RKO (cell line): ENCODE results near the gene KAZN.

Source experiments
- DNase-seq: peaks from one replicate; pipeline ENCODE4 v3.0.0-alpha.2; 2016; ENCODE audit warnings: low spot score

KAZN gene

DNA sequence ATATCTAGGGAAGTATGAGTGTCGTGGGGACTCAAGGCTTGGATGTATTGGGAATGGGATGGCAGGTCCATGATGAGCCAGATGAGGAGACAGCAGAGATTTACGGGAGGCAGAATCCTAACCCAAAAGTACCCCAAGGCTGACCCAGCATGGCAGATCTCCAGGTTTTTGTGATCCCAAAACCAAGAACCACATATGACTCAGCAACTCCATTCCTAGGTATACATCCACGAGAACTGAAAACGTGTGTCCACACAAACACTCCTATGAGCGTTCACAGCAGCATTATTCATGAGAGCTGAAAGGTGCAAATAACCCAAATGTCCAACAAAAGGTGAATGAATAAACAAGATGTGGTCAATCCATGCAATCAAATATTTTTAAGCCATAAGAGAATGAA lies 201.5 kb downstream of the KAZN start:
- DNase-seq, result no peak

DNA sequence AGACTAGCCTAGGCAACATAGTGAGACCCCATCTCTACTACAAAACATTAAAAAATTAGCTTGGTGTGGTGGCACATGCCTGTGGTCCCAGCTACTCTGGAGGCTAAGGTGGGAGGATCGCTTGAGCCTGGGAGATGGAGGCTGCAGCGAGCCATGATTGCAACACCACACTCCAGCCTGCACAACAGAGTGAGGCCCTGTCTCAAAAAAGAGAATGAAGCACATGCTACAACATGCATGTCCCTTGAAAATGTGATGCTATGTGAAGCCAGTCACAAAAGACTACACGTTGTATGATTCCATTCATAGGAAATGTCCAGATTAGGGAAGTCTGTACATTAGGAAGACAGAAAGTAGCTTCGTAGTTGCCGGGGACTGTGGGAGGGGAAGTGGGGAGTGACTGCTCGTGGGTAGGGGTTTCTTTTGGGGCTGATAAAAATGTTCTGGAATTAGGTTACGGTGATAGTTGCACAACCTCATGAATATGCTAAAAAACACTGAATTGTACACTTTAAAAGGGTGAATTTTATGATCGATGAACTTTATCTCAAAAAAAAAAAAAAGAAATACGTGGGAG lies 202.1 kb downstream of the KAZN start:
- no peak for DNase-seq

- DNase-seq, result no peak
Measured at GRCh38 chr1:14803002-14803789, 204.7 kb downstream of the KAZN start.

DNA sequence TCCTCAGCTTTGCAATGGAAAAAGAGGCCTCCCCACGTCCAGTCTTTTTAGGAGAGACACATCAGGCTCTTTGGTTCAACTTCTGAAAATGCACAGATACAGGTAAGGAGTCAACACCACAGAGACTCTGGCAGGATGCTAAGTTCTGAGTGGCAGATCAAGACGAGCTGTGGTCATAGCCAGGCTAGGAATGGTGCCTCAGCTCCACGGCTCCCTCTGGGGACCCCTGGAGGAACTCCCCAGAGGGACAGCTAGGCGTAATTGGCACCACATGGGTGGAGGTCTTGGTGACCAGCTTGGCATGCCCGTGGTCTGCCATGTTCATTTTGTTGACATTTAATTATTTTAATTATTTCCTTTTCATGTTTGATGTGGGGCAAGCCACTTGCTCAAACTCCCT lies 206.1 kb downstream of the KAZN start:
- no peak for DNase-seq

DNA sequence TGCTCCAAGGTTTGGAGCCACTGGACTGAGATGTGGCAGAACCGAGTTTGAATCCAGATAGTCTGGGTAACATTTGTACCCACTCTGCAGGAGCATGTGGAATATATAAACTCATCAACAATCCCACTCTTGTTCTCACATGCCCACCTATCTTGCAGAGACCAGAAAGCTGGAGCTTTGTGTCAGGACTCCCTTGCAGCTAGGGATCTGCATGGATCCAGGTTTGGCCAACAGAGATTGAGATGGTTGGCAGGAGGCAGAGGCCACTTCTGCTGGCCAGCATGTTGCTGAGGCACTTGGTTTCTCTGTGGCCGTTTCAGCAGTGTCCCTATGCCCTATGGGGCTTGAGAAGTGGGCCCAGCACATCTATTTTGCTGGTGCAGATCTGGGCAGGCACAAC lies 208.3 kb downstream of the KAZN start:
- DNase-seq, result no peak

DNA sequence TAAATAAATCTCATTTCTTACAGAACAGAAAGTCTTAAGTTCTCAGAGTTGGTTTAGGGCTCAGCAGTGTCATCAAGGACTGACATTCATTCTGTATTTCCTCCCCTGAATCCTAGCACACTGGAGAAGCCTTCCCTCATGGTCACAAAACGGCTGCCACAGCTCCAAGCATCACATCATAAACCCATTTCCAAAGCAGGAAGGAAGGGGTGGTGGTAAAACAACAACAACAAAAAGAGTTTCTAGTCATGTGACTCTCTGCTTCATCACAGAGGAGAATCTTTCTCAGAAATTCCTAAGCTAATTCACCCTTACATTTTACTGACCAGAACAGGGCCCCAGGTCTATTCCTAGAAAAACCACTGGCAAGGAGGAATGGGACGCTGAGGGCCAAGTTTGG lies 210.3 kb downstream of the KAZN start:
- DNase-seq, result no peak

GRCh38 chr1:14809191-14809981 lies 210.9 kb downstream of the KAZN start:
- no peak for DNase-seq

- DNase-seq, result no peak
Measured at GRCh38 chr1:14810595-14811361, 212.3 kb downstream of the KAZN start.

DNA sequence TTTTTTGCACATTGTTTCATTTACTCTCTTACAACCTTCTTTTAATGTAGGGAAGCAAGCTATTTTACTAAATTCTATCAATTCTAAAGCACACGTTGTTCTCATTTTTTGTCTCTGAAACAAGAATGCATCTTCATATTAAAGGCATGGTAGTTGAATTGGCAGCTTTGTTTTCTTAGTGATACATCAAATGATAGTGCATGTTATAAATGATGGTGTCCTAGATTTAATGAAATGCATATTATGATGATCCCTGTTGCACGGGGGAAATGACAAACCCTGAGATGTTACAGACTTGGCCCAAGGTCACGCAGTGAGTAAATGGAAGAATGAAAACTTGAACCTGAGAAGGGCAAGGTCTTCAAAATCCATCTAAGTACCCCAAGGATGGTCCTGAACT lies 213.1 kb downstream of the KAZN start:
- DNase-seq, result no peak

GRCh38 chr1:14812189-14812588 lies 213.7 kb downstream of the KAZN start:
- DNase-seq, result no peak

GRCh38 chr1:14815175-14815877 lies 216.8 kb downstream of the KAZN start:
- no peak for DNase-seq

- DNase-seq, result no peak
Measured at GRCh38 chr1:14817223-14818170, 219.0 kb downstream of the KAZN start.

- no peak for DNase-seq
Measured at GRCh38 chr1:14820295-14821085, 222.0 kb downstream of the KAZN start.

- no peak for DNase-seq
Measured at GRCh38 chr1:14822493-14822892, 224.0 kb downstream of the KAZN start.

DNA sequence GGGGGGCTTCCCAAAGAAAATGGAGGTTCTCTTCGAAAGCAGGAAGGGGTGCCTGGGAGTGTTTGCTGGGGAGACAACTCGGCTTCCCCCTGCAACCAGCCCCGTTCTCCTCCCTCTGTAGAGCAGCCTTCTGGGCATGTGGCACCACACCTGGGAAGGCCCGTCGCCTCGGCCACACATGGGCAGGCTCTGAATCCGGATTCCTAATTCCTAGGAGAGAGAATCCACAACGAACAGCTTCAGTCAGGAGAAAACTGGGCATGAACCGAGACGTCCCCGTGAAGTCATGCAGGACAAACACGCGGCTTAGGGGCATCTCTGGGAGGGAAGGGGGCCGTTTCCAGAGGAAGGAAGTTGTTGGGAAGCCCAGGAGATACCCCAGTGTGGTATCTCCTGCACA lies 224.5 kb downstream of the KAZN start:
- DNase-seq, result no peak

DNA sequence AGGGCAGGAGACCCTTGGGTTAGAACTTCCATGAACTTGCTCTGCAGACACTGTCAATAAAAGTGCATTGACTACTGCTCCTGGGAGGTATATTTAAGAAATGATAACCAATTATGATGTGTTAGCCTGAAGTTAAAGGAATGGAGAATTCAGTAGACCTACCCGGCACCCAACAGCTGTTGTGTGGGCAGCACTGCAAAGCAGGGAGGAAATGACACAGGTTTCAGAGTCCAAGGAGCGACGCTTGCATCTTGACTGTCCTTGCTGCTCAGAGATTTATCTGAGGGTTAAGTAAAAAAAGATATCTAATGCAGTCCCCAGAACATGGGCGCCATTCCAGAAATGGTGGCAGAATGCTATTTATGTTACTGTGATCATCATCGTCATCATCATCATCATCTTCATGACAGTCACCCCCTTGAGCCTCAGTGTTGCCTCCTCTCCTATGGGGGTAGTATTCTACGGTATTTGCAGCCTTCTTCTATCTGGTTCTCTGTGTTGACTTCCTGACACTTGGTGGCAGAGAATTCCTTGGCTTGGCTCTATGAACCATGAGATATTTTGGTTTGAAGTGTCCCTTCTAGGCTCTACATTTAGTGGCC lies 225.9 kb downstream of the KAZN start:
- no peak for DNase-seq

- DNase-seq, result no peak
Measured at GRCh38 chr1:14825396-14825795, 226.9 kb downstream of the KAZN start.

GRCh38 chr1:14826172-14826636 lies 227.7 kb downstream of the KAZN start:
- no peak for DNase-seq

GRCh38 chr1:14826731-14827326 lies 228.3 kb downstream of the KAZN start:
- no peak for DNase-seq
